HCT116 (cell line): ENCODE measurements around the gene USO1. TPM values are rescaled to one million over a fixed set of nuclear protein-coding genes. Genes with fewer than 3 reads are reported as not detected.
A peak's percentile ranks its signal among the peaks of the same experiment; 100 is the strongest.
"Not testable (repeated sequence)": the region's sequence is repeated elsewhere in the genome, so short reads cannot be mapped to it uniquely, and the experiment has no call there.

Experiments
- ATAC-seq: fragments of 200-7000 bp; cut with Tn5 transposase; 2 replicates; pipeline ENCODE4 v1.9.1; 2020; ENCODE audit warnings: mild to moderate bottlenecking, moderate library complexity
- BruUV-seq: library from RNA; stranded (reverse); fragments of 400-500 nt; replicated peaks from 2 replicates; lab custom pipeline; 2021; lab: Mats Ljungman, UMichigan
- CTCF ChIA-PET: fragments of 300-600 bp; sonication (Branson Sonifier 250); formaldehyde crosslinking; loops from one replicate; lab custom pipeline; 2021; ENCODE audit warnings: antibody characterized with exemption; lab: Charles Lee
- POLR2A ChIA-PET: fragments of 300-600, 350-600 bp; sonication (Branson Sonifier 250); formaldehyde crosslinking; loops from one replicate; lab custom pipeline; 2021; ENCODE audit warnings: antibody characterized with exemption; lab: Charles Lee
- RAD21 ChIA-PET, 2 experiments: fragments of 300-600 bp; sonication (Branson Sonifier 250); formaldehyde crosslinking; loops; one replicate each; lab custom pipeline; 2023; ENCODE audit warnings: low total read pairs in 2 of 2; ENCODE audit not compliant: uncharacterized antibody in 2 of 2, unreplicated experiment in 2 of 2, low non-redundant PET in 1 of 2; lab: Charles Lee
- DNase-seq: peaks from one replicate; pipeline ENCODE4 v3.0.0-alpha.2; 2010; ENCODE audit warnings: low read depth, low spot score
- H2AFZ ChIP-seq: fragments of 200-600 bp; shearing (Covaris generic), sonication (generic); 2 replicates; pipeline ENCODE4 v1.6.1; 2017; ENCODE audit warnings: low read depth, mixed run types, mixed read lengths, antibody characterized with exemption, low read length; ENCODE audit not compliant: poor library complexity, severe bottlenecking
- H3K27ac ChIP-seq: 2 replicates; pipeline ENCODE4 v1.5.1; 2012; ENCODE audit warnings: low read depth, low read length
- H3K27me3 ChIP-seq: fragments of 200-600 bp; sonication (generic); 2 replicates; pipeline ENCODE4 v1.6.1; 2016; ENCODE audit warnings: mixed run types, low read length, mixed read lengths; ENCODE audit not compliant: insufficient read depth
- H3K36me3 ChIP-seq, 2 experiments: fragments of 200-500 bp in 1 of 2; fragments of 200-600 bp in 1 of 2; sonication (Bioruptor generic) in 1 of 2; sonication (generic) in 1 of 2; 2 replicates each; pipeline versions ENCODE4 v1.5.1 to v1.6.1; 2014 to 2016; ENCODE audit warnings: low read length in 2 of 2, inconsistent platforms in 1 of 2, mixed read lengths in 1 of 2, mixed run types in 1 of 2; ENCODE audit not compliant: insufficient read depth in 2 of 2, control insufficient read depth in 1 of 2
- H3K4me1 ChIP-seq, 2 experiments: fragments of 200-600 bp in 1 of 2; sonication (generic) in 1 of 2; 2 replicates each; pipeline versions ENCODE4 v1.5.1 to v1.6.1; 2012 to 2017; ENCODE audit warnings: low read length in 2 of 2, inconsistent platforms in 1 of 2, mild to moderate bottlenecking in 1 of 2, mixed read lengths in 1 of 2, mixed run types in 1 of 2, moderate library complexity in 1 of 2; ENCODE audit not compliant: insufficient read depth in 2 of 2, control insufficient read depth in 1 of 2
- H3K4me2 ChIP-seq: fragments of 200-600 bp; sonication (generic); 2 replicates; pipeline ENCODE4 v1.6.1; 2017; ENCODE audit warnings: mixed run types, low read length, mixed read lengths
- H3K4me3 ChIP-seq, 2 experiments: fragments of 200-600 bp in 1 of 2; sonication (generic) in 1 of 2; replicated peaks in 1 of 2; 2 replicates each; pipeline ENCODE4 v1.5.1; 2011 to 2016; ENCODE audit warnings: low read length in 2 of 2, control low read depth in 1 of 2, low read depth in 1 of 2, mild to moderate bottlenecking in 1 of 2, mixed read lengths in 1 of 2, mixed run types in 1 of 2
- H3K79me2 ChIP-seq: fragments of 200-600 bp; sonication (generic); 2 replicates; pipeline ENCODE4 v1.6.1; 2017; ENCODE audit warnings: mild to moderate bottlenecking, mixed run types, low read length, moderate library complexity, mixed read lengths; ENCODE audit not compliant: insufficient read depth
- H3K9ac ChIP-seq: fragments of 200-600 bp; sonication (generic); 2 replicates; pipeline ENCODE4 v1.6.1; 2016; ENCODE audit warnings: low read length, mixed read lengths
- H3K9me2 ChIP-seq: fragments of 200-600 bp; sonication (generic), shearing (Covaris generic); 2 replicates; pipeline ENCODE4 v1.6.1; 2017; ENCODE audit warnings: mixed run types, mild to moderate bottlenecking, moderate library complexity; ENCODE audit not compliant: insufficient read depth
- H3K9me3 ChIP-seq, 2 experiments: fragments of 200-500 bp in 1 of 2; fragments of 200-600 bp in 1 of 2; sonication (Bioruptor generic) in 1 of 2; sonication (generic) in 1 of 2; 2 replicates each; pipeline ENCODE4 v1.6.1; 2014 to 2017; ENCODE audit warnings: low read length in 2 of 2, mixed read lengths in 2 of 2, inconsistent platforms in 1 of 2, low read depth in 1 of 2, mild to moderate bottlenecking in 1 of 2, mixed run types in 1 of 2, moderate library complexity in 1 of 2; ENCODE audit not compliant: control insufficient read depth in 1 of 2, insufficient read depth in 1 of 2
- H4K20me1 ChIP-seq: fragments of 200-600 bp; sonication (generic), shearing (Covaris generic); 2 replicates; pipeline ENCODE4 v1.6.1; 2017; ENCODE audit warnings: mixed run types, mild to moderate bottlenecking, moderate library complexity; ENCODE audit not compliant: insufficient read depth
- CBX3 ChIP-seq: IDR thresholded peaks from 2 replicates; pipeline ENCODE4 v1.6.1; 2012; ENCODE audit warnings: low read depth
- ELF1 ChIP-seq: IDR thresholded peaks from 2 replicates; pipeline ENCODE4 v1.6.1; 2012; ENCODE audit warnings: low read depth, borderline replicate concordance
- EZH2 ChIP-seq: fragments of 200-600 bp; sonication (generic); IDR thresholded peaks from 2 replicates; pipeline ENCODE4 v1.6.1; 2017; ENCODE audit warnings: antibody characterized with exemption, mixed run types
- EZH2phosphoT487 ChIP-seq: fragments of 200-600 bp; IDR thresholded peaks from 2 replicates; pipeline ENCODE4 v1.6.1; 2018; ENCODE audit warnings: antibody characterized with exemption, borderline replicate concordance
- FOSL1 ChIP-seq: IDR thresholded peaks from 2 replicates; pipeline ENCODE4 v1.6.1; 2012; ENCODE audit warnings: low read depth
- JUND ChIP-seq: IDR thresholded peaks from 2 replicates; pipeline ENCODE4 v1.6.1; 2012
- POLR2AphosphoS5 ChIP-seq: IDR thresholded peaks from 2 replicates; pipeline ENCODE4 v1.6.1; 2011; ENCODE audit warnings: mild to moderate bottlenecking, low read depth, low read length, moderate library complexity
- SIN3A ChIP-seq: IDR thresholded peaks from 2 replicates; pipeline ENCODE4 v1.6.1; 2012; ENCODE audit warnings: low read depth
- SP1 ChIP-seq: IDR thresholded peaks from 2 replicates; pipeline ENCODE4 v1.6.1; 2012; ENCODE audit warnings: low read depth
- SRF ChIP-seq: IDR thresholded peaks from 2 replicates; pipeline ENCODE4 v1.6.1; 2012; ENCODE audit warnings: low read depth
- ZNF274 ChIP-seq: fragments of 200-500 bp; sonication (Bioruptor generic); IDR thresholded peaks from 2 replicates; pipeline ENCODE4 v1.6.1; 2014; ENCODE audit warnings: mild to moderate bottlenecking, low read depth, low read length, inconsistent platforms
- intact Hi-C: fragments of 100-400 bp; cut with micrococcal nuclease; formaldehyde crosslinking; loops from 2 replicates; pipeline ENCODE4 v1.10.0; 2022
- total RNA-seq: library from RNA; stranded (reverse); gene quantifications from one replicate; pipeline ENCODE4 v1.2.1, GENCODE V29; 2021; ENCODE audit not compliant: unreplicated experiment
- TF ChIP-seq, protein P1 (sequence below), 3 experiments: fragments of 200-600 bp in 1 of 3; sonication (generic) in 1 of 3; IDR thresholded peaks in 2 of 3; conservative IDR thresholded peaks in 1 of 3; 2 replicates each; pipeline ENCODE4 v1.5.1; 2012 to 2017; ENCODE audit warnings: low read depth in 2 of 3, low read length in 2 of 3, antibody characterized with exemption in 1 of 3, borderline replicate concordance in 1 of 3, control low read depth in 1 of 3, mild to moderate bottlenecking in 1 of 3, mixed read lengths in 1 of 3, mixed run types in 1 of 3, moderate library complexity in 1 of 3; ENCODE audit not compliant: insufficient read depth in 1 of 3
- TF ChIP-seq, protein P2 (sequence below): IDR thresholded peaks from 2 replicates; pipeline ENCODE4 v1.6.1; 2012
- TF ChIP-seq, protein P3 (sequence below): IDR thresholded peaks from 2 replicates; pipeline ENCODE4 v1.6.1; 2012; ENCODE audit warnings: low read depth

The USO1 gene
- total RNA-seq, 1 experiment from 2014 or later = 72.7 TPM

DNA sequence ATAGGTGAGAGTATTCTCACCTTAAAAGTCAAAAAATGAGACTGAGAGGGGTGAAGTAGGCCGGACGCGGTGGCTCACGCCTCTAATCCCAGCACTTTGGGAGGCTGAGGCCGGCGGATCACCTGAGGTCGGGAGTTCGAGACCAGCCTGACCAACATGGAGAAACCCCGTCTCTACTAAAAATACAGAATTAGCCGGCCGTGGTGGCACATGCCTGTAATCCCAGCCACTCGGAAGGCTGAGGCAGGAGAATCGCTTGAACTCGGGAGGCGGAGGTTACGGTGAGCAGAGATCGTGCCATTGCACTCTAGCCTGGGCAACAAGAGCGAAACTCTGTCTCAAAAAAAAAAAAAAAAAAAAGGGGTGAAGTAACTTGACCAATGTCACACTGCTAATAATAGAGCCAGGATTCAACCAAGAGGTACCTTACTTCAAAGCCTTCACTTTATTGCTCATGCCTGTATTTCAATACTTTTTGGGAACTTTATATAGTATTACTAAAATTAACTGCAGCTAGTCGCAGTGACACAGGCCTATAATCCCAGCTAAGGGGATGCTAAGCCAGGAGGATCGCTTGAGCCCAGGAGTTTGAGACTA, 1.7 kb downstream of the USO1 start:
- POLR2A ChIA-PET = interaction anchor here (0.7 to 1.0 kb wide), 3 partner anchors 11 to 434 kb away, joined by 3 read pairs; no protein-coding TSS in a partner anchor
- DNase-seq, CTCF ChIA-PET: not testable (repeated sequence)

DNA sequence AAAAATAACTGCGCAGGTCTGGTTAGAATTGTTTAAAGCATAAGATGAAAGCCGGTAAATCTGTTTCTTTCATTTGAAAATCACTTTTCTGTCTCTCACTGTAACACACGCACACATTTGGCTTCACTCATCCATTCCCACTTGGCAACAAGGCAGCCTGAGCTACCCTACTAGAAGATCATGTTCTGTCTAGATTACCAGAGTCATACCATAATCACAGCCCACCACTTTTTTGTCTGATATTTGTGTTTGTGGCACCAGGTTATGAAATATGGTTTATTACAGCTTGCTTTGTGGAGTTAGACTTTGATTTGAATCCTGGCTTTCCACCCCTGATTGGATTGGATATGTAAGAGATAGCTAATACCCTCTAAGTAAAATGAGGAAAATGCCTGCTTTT, 2.2 kb downstream of the USO1 start:
- ChIA-PET POLR2A (interaction anchor here (1.0 kb wide), 2 partner anchors 10 to 14 kb away, joined by 3 read pairs; no protein-coding TSS in a partner anchor), CTCF (no interaction called here)
- DNase-seq = no peak
- H3K27me3 ChIP-seq = no peaks in the 10 kb centered on the region
- BruUV-seq = no TSS peak
- H3K79me2 ChIP-seq = peaks cover 83% of the 10 kb centered on the region
- no peaks in the 10 kb centered on the region for H3K9me2 ChIP-seq
- ATAC-seq = no peak
- H3K36me3 ChIP-seq = no peaks in the 10 kb centered on the region
- no peak overlapping the region for H2AFZ ChIP-seq
- no peaks in the 10 kb centered on the region for H3K9me3 ChIP-seq
- TF ChIP-seq, protein P1, sequence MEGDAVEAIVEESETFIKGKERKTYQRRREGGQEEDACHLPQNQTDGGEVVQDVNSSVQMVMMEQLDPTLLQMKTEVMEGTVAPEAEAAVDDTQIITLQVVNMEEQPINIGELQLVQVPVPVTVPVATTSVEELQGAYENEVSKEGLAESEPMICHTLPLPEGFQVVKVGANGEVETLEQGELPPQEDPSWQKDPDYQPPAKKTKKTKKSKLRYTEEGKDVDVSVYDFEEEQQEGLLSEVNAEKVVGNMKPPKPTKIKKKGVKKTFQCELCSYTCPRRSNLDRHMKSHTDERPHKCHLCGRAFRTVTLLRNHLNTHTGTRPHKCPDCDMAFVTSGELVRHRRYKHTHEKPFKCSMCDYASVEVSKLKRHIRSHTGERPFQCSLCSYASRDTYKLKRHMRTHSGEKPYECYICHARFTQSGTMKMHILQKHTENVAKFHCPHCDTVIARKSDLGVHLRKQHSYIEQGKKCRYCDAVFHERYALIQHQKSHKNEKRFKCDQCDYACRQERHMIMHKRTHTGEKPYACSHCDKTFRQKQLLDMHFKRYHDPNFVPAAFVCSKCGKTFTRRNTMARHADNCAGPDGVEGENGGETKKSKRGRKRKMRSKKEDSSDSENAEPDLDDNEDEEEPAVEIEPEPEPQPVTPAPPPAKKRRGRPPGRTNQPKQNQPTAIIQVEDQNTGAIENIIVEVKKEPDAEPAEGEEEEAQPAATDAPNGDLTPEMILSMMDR (IDR thresholded peaks at IDR 0.05 in 2 of 3, conservative IDR thresholded peaks at IDR 0.05 in 1 of 3; ENCODE audit: borderline replicate concordance in 1 of 3, insufficient read depth in 1 of 3, low read depth in 2 of 3, low read length in 2 of 3) = no peak
- TF ChIP-seq, protein P2, sequence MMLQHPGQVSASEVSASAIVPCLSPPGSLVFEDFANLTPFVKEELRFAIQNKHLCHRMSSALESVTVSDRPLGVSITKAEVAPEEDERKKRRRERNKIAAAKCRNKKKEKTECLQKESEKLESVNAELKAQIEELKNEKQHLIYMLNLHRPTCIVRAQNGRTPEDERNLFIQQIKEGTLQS = no peak
- TF ChIP-seq SRF (no peak), ELF1 (no peak), CBX3 (no peak), POLR2AphosphoS5 (no peak), JUND (no peak), EZH2phosphoT487 (no peak), SIN3A (no peak), SP1 (no peak), EZH2 (no peak), FOSL1 (no peak), ZNF274 (no peak)
- TF ChIP-seq, protein P3, sequence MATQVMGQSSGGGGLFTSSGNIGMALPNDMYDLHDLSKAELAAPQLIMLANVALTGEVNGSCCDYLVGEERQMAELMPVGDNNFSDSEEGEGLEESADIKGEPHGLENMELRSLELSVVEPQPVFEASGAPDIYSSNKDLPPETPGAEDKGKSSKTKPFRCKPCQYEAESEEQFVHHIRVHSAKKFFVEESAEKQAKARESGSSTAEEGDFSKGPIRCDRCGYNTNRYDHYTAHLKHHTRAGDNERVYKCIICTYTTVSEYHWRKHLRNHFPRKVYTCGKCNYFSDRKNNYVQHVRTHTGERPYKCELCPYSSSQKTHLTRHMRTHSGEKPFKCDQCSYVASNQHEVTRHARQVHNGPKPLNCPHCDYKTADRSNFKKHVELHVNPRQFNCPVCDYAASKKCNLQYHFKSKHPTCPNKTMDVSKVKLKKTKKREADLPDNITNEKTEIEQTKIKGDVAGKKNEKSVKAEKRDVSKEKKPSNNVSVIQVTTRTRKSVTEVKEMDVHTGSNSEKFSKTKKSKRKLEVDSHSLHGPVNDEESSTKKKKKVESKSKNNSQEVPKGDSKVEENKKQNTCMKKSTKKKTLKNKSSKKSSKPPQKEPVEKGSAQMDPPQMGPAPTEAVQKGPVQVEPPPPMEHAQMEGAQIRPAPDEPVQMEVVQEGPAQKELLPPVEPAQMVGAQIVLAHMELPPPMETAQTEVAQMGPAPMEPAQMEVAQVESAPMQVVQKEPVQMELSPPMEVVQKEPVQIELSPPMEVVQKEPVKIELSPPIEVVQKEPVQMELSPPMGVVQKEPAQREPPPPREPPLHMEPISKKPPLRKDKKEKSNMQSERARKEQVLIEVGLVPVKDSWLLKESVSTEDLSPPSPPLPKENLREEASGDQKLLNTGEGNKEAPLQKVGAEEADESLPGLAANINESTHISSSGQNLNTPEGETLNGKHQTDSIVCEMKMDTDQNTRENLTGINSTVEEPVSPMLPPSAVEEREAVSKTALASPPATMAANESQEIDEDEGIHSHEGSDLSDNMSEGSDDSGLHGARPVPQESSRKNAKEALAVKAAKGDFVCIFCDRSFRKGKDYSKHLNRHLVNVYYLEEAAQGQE = no peak
- TF ChIP-seq, all 23 proteins: peak for 0
- Histone ChIP-seq H4K20me1 (no peaks in the 10 kb centered on the region), H3K4me1 (peaks cover 7 to 15% of the 10 kb centered on the region in 2 experiments), H3K27ac (no peak overlapping the region), H3K4me3 (no peak overlapping the region), H3K4me2 (peak overlapping the region; percentile 83; the same call in 1 of the 2 replicates), H3K9ac (no peak overlapping the region)
- intact Hi-C loops = no loop called here
- RAD21 ChIA-PET = no interaction called here

More for the DNA sequence above, 1.7 kb downstream of the USO1 start:
- ATAC-seq, H3K36me3 ChIP-seq, H3K9me3 ChIP-seq, RAD21 ChIA-PET, H4K20me1 ChIP-seq, H3K27me3 ChIP-seq, H2AFZ ChIP-seq, BruUV-seq, intact Hi-C loops, H3K9me2 ChIP-seq, H3K27ac ChIP-seq: not testable (repeated sequence)
- peaks cover 7 to 15% of the 10 kb centered on the region in 2 experiments for H3K4me1 ChIP-seq
- H3K4me3 ChIP-seq = peak overlapping the region; percentile 89 to 99
- peaks cover 81% of the 10 kb centered on the region for H3K79me2 ChIP-seq
- peak overlapping the region; percentile 93 for H3K9ac ChIP-seq
- peak overlapping the region; percentile 83 for H3K4me2 ChIP-seq
